GM23338 (cell line): ENCODE measurements around the gene AGTRAP. TPM values are rescaled to one million over a fixed set of nuclear protein-coding genes. Genes with fewer than 3 reads are reported as not detected.
A peak's percentile ranks its signal among the peaks of the same experiment; 100 is the strongest.

Experiments
- ATAC-seq: fragments of 200-7000 bp; cut with Tn5 transposase; 3 replicates; pipeline ENCODE4 v1.9.1; 2020
- DNase-seq: peaks from one replicate; pipeline ENCODE4 v3.0.0-alpha.2; 2015; ENCODE audit warnings: low spot score
- H2AFZ ChIP-seq: fragments of 200-600 bp; sonication (generic); 2 replicates; pipeline ENCODE4 v1.8.0; 2016; ENCODE audit warnings: antibody characterized with exemption, mild to moderate bottlenecking, moderate library complexity
- H3F3A ChIP-seq: fragments of 200-600 bp; sonication (generic); replicated peaks from 2 replicates; pipeline ENCODE4 v1.8.0; 2017; ENCODE audit warnings: antibody characterized with exemption, mixed run types, low read depth
- H3K27ac ChIP-seq: fragments of 200-600 bp; sonication (generic); 2 replicates; pipeline ENCODE4 v1.6.1; 2016; ENCODE audit warnings: low read depth
- H3K27me3 ChIP-seq: fragments of 200-600 bp; sonication (generic); 2 replicates; pipeline ENCODE4 v1.8.0; 2016; ENCODE audit warnings: mild to moderate bottlenecking, mixed run types, moderate library complexity; ENCODE audit not compliant: insufficient read depth
- H3K36me3 ChIP-seq: fragments of 200-600 bp; sonication (generic); 2 replicates; pipeline ENCODE4 v1.8.0; 2016; ENCODE audit warnings: mild to moderate bottlenecking; ENCODE audit not compliant: insufficient read depth
- H3K4me1 ChIP-seq: fragments of 200-600 bp; sonication (generic); 2 replicates; pipeline ENCODE4 v1.8.0; 2016; ENCODE audit warnings: mild to moderate bottlenecking, moderate library complexity; ENCODE audit not compliant: insufficient read depth
- H3K4me2 ChIP-seq: fragments of 200-600 bp; sonication (generic); 2 replicates; pipeline ENCODE4 v1.7.1; 2017; ENCODE audit warnings: mixed run types
- H3K4me3 ChIP-seq: fragments of 200-600 bp; sonication (generic); 2 replicates; pipeline ENCODE4 v1.6.1; 2016; ENCODE audit warnings: mixed run types
- H3K79me2 ChIP-seq: fragments of 200-600 bp; sonication (generic); replicated peaks from 2 replicates; pipeline ENCODE4 v1.8.0; 2017; ENCODE audit warnings: mild to moderate bottlenecking; ENCODE audit not compliant: insufficient read depth
- H3K9me2 ChIP-seq: fragments of 200-600 bp; sonication (generic); 2 replicates; pipeline ENCODE4 v1.8.0; 2017; ENCODE audit not compliant: insufficient read depth
- H4K20me1 ChIP-seq: fragments of 200-600 bp; sonication (generic); replicated peaks from 2 replicates; pipeline ENCODE4 v1.8.0; 2017; ENCODE audit warnings: mild to moderate bottlenecking; ENCODE audit not compliant: insufficient read depth
- H3K27ac Mint-ChIP-seq: 2 replicates; pipeline ENCODE4 v1.8.0; 2020; ENCODE audit warnings: inconsistent platforms, mild to moderate bottlenecking, moderate library complexity, mixed read lengths
- H3K27me3 Mint-ChIP-seq: 3 replicates; pipeline ENCODE4 v1.8.0; 2022; ENCODE audit warnings: low read depth, mild to moderate bottlenecking, moderate library complexity, mixed read lengths, inconsistent platforms; ENCODE audit not compliant: insufficient read depth, poor library complexity
- H3K36me3 Mint-ChIP-seq: 3 replicates; pipeline ENCODE4 v1.8.0; 2021; ENCODE audit warnings: low read depth, mild to moderate bottlenecking, inconsistent platforms, moderate library complexity, mixed read lengths
- H3K4me1 Mint-ChIP-seq: 3 replicates; pipeline ENCODE4 v1.8.0; 2020; ENCODE audit warnings: mild to moderate bottlenecking, inconsistent platforms, mixed read lengths
- H3K4me3 Mint-ChIP-seq: 3 replicates; pipeline ENCODE4 v1.8.0; 2021; ENCODE audit warnings: moderate library complexity, mild to moderate bottlenecking, inconsistent platforms, mixed read lengths
- H3K9me3 Mint-ChIP-seq: 3 replicates; pipeline ENCODE4 v1.8.0; 2020; ENCODE audit warnings: moderate library complexity, mild to moderate bottlenecking, inconsistent platforms, mixed read lengths
- JUNB ChIP-seq: IDR thresholded peaks from one replicate; pipeline ENCODE4 v1.6.1; 2016; ENCODE audit warnings: antibody characterized with exemption; ENCODE audit not compliant: unreplicated experiment
- NANOG ChIP-seq: IDR thresholded peaks from 2 replicates; pipeline ENCODE4 v1.6.1; 2016; ENCODE audit warnings: antibody characterized with exemption, borderline replicate concordance
- POLR2AphosphoS5 ChIP-seq: IDR thresholded peaks from 2 replicates; pipeline ENCODE4 v1.6.1; 2016; ENCODE audit warnings: antibody characterized with exemption, low read depth
- ZNF114 ChIP-seq: fragments of 250-450 bp; sonication (Bioruptor Pico); IDR thresholded peaks from 2 replicates; pipeline ENCODE4 v1.5.0; 2020; ENCODE audit warnings: mild to moderate bottlenecking, moderate library complexity
- polyA plus RNA-seq: library from polyadenylated mRNA; unstranded; fragments of >200 nt; fragmentation: Nextera tagmentation; extraction: Ambion mirVana; gene quantifications from 2 replicates; pipeline ENCODE4 v1.2.1, GENCODE V29; 2016
- total RNA-seq: library from RNA; depleted of rRNA; stranded (reverse); fragments of >200 nt; shearing (Covaris generic); gene quantifications from 2 replicates; pipeline ENCODE4 v1.2.3, GENCODE V29; 2014
- TF ChIP-seq, protein P1 (sequence below): fragments of 250-450 bp; sonication (Bioruptor Pico); IDR thresholded peaks from 2 replicates; pipeline ENCODE4 v1.5.0; 2020; ENCODE audit warnings: mild to moderate bottlenecking, moderate library complexity
- TF ChIP-seq, protein P2 (sequence below): IDR thresholded peaks from 2 replicates; pipeline ENCODE4 v1.6.1; 2016; ENCODE audit warnings: antibody characterized with exemption
- TF ChIP-seq, protein P3 (sequence below): IDR thresholded peaks from one replicate; pipeline ENCODE4 v1.6.1; 2018; ENCODE audit warnings: antibody characterized with exemption; ENCODE audit not compliant: unreplicated experiment

AGTRAP gene
- total and polyA plus RNA-seq, 2 experiments from 2014 or later = 79.4 to 102 TPM

DNA sequence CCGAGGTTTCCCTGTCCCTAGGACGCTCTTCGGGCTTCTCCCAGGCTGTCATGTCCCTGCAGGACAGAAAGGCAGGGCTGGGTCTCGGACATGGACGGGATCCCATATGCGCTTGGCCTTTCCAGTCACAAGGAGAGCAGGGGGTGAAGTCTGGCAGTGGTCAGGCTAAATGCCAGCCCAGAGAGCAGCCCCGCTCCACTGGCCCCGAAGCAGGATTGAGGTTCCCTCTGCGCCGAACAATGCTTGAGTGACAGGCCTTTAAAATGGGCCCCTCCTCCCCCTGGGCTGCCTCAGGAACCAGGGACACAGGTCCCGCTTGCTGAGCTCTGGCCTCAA lies 31.8 kb upstream of the AGTRAP start:
- Mint-ChIP-seq H3K4me3 (no peak overlapping the region; the same call in 2 of the 3 replicates), H3K36me3 (peaks cover 7% of the 10 kb centered on the region; the same call in 1 of the 3 replicates), H3K4me1 (peaks cover 60% of the 10 kb centered on the region), H3K9me3 (no peaks in the 10 kb centered on the region), H3K27me3 (peaks cover 12% of the 10 kb centered on the region), H3K27ac (peak overlapping the region; percentile 49; the same call in 1 of the 2 replicates)
- Histone ChIP-seq H4K20me1 (no peaks in the 10 kb centered on the region), H3K9me2 (no peaks in the 10 kb centered on the region), H2AFZ (no peak overlapping the region), H3K27me3 (no peaks in the 10 kb centered on the region), H3K79me2 (peaks cover 26% of the 10 kb centered on the region), H3K4me2 (no peak overlapping the region), H3F3A (peaks cover 27% of the 10 kb centered on the region), H3K27ac (no peak overlapping the region), H3K4me3 (no peak overlapping the region), H3K36me3 (no peaks in the 10 kb centered on the region; the same call in 1 of the 2 replicates), H3K4me1 (peaks cover 51% of the 10 kb centered on the region)
- ATAC-seq (peak; percentile 72), DNase-seq (peak; percentile 62)
- TF ChIP-seq JUNB = no peak
- TF ChIP-seq ZNF114 (CRISPR knock-in tag) = no peak
- TF ChIP-seq POLR2AphosphoS5 = no peak
- TF ChIP-seq, protein P1, sequence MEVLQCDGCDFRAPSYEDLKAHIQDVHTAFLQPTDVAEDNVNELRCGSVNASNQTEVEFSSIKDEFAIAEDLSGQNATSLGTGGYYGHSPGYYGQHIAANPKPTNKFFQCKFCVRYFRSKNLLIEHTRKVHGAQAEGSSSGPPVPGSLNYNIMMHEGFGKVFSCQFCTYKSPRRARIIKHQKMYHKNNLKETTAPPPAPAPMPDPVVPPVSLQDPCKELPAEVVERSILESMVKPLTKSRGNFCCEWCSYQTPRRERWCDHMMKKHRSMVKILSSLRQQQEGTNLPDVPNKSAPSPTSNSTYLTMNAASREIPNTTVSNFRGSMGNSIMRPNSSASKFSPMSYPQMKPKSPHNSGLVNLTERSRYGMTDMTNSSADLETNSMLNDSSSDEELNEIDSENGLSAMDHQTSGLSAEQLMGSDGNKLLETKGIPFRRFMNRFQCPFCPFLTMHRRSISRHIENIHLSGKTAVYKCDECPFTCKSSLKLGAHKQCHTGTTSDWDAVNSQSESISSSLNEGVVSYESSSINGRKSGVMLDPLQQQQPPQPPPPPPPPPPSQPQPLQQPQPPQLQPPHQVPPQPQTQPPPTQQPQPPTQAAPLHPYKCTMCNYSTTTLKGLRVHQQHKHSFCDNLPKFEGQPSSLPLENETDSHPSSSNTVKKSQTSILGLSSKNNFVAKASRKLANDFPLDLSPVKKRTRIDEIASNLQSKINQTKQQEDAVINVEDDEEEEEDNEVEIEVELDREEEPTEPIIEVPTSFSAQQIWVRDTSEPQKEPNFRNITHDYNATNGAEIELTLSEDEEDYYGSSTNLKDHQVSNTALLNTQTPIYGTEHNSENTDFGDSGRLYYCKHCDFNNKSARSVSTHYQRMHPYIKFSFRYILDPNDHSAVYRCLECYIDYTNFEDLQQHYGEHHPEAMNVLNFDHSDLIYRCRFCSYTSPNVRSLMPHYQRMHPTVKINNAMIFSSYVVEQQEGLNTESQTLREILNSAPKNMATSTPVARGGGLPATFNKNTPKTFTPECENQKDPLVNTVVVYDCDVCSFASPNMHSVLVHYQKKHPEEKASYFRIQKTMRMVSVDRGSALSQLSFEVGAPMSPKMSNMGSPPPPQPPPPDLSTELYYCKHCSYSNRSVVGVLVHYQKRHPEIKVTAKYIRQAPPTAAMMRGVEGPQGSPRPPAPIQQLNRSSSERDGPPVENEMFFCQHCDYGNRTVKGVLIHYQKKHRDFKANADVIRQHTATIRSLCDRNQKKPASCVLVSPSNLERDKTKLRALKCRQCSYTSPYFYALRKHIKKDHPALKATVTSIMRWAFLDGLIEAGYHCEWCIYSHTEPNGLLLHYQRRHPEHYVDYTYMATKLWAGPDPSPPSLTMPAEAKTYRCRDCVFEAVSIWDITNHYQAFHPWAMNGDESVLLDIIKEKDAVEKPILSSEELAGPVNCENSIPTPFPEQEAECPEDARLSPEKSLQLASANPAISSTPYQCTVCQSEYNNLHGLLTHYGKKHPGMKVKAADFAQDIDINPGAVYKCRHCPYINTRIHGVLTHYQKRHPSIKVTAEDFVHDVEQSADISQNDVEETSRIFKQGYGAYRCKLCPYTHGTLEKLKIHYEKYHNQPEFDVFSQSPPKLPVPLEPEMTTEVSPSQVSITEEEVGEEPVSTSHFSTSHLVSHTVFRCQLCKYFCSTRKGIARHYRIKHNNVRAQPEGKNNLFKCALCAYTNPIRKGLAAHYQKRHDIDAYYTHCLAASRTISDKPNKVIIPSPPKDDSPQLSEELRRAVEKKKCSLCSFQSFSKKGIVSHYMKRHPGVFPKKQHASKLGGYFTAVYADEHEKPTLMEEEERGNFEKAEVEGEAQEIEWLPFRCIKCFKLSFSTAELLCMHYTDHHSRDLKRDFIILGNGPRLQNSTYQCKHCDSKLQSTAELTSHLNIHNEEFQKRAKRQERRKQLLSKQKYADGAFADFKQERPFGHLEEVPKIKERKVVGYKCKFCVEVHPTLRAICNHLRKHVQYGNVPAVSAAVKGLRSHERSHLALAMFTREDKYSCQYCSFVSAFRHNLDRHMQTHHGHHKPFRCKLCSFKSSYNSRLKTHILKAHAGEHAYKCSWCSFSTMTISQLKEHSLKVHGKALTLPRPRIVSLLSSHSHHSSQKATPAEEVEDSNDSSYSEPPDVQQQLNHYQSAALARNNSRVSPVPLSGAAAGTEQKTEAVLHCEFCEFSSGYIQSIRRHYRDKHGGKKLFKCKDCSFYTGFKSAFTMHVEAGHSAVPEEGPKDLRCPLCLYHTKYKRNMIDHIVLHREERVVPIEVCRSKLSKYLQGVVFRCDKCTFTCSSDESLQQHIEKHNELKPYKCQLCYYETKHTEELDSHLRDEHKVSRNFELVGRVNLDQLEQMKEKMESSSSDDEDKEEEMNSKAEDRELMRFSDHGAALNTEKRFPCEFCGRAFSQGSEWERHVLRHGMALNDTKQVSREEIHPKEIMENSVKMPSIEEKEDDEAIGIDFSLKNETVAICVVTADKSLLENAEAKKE (CRISPR knock-in tag) = no peak
- TF ChIP-seq, protein P2, sequence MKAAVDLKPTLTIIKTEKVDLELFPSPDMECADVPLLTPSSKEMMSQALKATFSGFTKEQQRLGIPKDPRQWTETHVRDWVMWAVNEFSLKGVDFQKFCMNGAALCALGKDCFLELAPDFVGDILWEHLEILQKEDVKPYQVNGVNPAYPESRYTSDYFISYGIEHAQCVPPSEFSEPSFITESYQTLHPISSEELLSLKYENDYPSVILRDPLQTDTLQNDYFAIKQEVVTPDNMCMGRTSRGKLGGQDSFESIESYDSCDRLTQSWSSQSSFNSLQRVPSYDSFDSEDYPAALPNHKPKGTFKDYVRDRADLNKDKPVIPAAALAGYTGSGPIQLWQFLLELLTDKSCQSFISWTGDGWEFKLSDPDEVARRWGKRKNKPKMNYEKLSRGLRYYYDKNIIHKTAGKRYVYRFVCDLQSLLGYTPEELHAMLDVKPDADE = no peak
- TF ChIP-seq, protein P3, sequence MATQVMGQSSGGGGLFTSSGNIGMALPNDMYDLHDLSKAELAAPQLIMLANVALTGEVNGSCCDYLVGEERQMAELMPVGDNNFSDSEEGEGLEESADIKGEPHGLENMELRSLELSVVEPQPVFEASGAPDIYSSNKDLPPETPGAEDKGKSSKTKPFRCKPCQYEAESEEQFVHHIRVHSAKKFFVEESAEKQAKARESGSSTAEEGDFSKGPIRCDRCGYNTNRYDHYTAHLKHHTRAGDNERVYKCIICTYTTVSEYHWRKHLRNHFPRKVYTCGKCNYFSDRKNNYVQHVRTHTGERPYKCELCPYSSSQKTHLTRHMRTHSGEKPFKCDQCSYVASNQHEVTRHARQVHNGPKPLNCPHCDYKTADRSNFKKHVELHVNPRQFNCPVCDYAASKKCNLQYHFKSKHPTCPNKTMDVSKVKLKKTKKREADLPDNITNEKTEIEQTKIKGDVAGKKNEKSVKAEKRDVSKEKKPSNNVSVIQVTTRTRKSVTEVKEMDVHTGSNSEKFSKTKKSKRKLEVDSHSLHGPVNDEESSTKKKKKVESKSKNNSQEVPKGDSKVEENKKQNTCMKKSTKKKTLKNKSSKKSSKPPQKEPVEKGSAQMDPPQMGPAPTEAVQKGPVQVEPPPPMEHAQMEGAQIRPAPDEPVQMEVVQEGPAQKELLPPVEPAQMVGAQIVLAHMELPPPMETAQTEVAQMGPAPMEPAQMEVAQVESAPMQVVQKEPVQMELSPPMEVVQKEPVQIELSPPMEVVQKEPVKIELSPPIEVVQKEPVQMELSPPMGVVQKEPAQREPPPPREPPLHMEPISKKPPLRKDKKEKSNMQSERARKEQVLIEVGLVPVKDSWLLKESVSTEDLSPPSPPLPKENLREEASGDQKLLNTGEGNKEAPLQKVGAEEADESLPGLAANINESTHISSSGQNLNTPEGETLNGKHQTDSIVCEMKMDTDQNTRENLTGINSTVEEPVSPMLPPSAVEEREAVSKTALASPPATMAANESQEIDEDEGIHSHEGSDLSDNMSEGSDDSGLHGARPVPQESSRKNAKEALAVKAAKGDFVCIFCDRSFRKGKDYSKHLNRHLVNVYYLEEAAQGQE = no peak
- no peak for TF ChIP-seq NANOG
